ENCODE measurements around the gene SLC35F6.
A peak's percentile ranks its signal among the peaks of the same experiment; 100 is the strongest.
"Not testable (repeated sequence)": the region's sequence is repeated elsewhere in the genome, so short reads cannot be mapped to it uniquely, and the experiment has no call there.

The SLC35F6 gene

GRCh38 chr2:26743852-26744251 is 20.2 kb upstream of the SLC35F6 start:
- TF ChIP-seq CTCF (IDR thresholded peaks at IDR 0.05; ENCODE audit: borderline replicate concordance, control extremely low read depth, extremely low read depth, insufficient read depth, missing control alignments), result no peak
- no peak for DNase-seq (ENCODE audit: low spot score)
- in situ Hi-C loops (cut with MboI; ENCODE audit: low sequenced_read_pairs, unreplicated experiment), result loop anchor here (10.0 kb wide), 1 partner anchor 139 kb away; no protein-coding TSS in a partner anchor

- in situ Hi-C loops (cut with MboI; ENCODE audit: low sequenced_read_pairs, unreplicated experiment), result loop anchor here (10.0 kb wide), 1 partner anchor 140 kb away; no protein-coding TSS in a partner anchor
- DNase-seq (ENCODE audit: low spot score), result no peak
- TF ChIP-seq CTCF (IDR thresholded peaks at IDR 0.05; ENCODE audit: borderline replicate concordance, control extremely low read depth, extremely low read depth, insufficient read depth, missing control alignments), result no peak
Measured at GRCh38 chr2:26744953-26745352, 19.1 kb upstream of the SLC35F6 start.

GRCh38 chr2:26745609-26746327 is 18.3 kb upstream of the SLC35F6 start:
- in situ Hi-C loops (cut with MboI; ENCODE audit: low sequenced_read_pairs, unreplicated experiment), result loop anchor here (10.0 kb wide), 1 partner anchor 141 kb away; no protein-coding TSS in a partner anchor
- DNase-seq (ENCODE audit: low spot score), result peak; percentile 81
- peak; percentile 94 for TF ChIP-seq CTCF (IDR thresholded peaks at IDR 0.05; ENCODE audit: borderline replicate concordance, control extremely low read depth, extremely low read depth, insufficient read depth, missing control alignments)

GRCh38 chr2:26746934-26747333 is 17.1 kb upstream of the SLC35F6 start:
- no peak for TF ChIP-seq CTCF (IDR thresholded peaks at IDR 0.05; ENCODE audit: borderline replicate concordance, control extremely low read depth, extremely low read depth, insufficient read depth, missing control alignments)
- in situ Hi-C loops (cut with MboI; ENCODE audit: low sequenced_read_pairs, unreplicated experiment), result loop anchor here (10.0 kb wide), 1 partner anchor 142 kb away; no protein-coding TSS in a partner anchor
- DNase-seq (ENCODE audit: low spot score), result no peak

DNA sequence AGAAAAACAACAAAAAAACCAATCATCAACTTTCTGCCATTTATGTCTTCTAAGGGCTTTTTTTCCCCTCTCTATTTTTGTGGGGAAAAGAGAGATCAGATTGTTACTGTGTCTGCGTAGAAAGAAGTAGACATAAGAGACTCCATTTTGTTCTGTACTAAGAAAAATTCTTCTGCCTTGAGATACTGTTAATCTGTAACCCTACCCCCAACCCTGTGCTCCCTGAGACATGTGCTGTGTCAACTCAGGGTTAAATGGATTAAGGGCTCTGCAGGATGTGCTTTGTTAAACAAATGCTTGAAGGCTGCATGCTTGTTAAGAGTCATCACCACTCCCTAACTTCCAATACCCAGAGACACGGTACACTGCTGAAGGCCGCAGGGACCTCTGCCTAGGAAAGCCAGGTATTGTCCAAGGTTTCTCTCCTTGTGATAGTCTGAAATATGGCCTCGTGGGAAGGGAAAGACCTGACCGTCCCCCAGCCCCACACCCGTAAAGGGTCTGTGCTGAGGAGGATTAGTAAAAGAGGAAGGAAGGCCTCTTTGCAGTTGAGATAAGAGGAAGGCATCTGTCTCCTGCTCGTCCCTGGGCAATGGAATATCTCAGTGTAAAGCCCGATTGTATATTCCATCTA is 14.2 kb upstream of the SLC35F6 start:
- in situ Hi-C loops (cut with MboI; ENCODE audit: low sequenced_read_pairs, unreplicated experiment), result loop anchor here (10.0 kb wide), 1 partner anchor 145 kb away; no protein-coding TSS in a partner anchor
- not testable (repeated sequence) for DNase-seq (ENCODE audit: low spot score)

GRCh38 chr2:26750467-26750866 is 13.6 kb upstream of the SLC35F6 start:
- DNase-seq (ENCODE audit: low spot score); in situ Hi-C loops (cut with MboI; ENCODE audit: low sequenced_read_pairs, unreplicated experiment): not testable (repeated sequence)

- DNase-seq (ENCODE audit: low spot score), result no peak
- in situ Hi-C loops (cut with MboI; ENCODE audit: low sequenced_read_pairs, unreplicated experiment), result no loop called here
- no peak for TF ChIP-seq CTCF (IDR thresholded peaks at IDR 0.05; ENCODE audit: borderline replicate concordance, control extremely low read depth, extremely low read depth, insufficient read depth, missing control alignments)
Measured at GRCh38 chr2:26752656-26753055, 11.4 kb upstream of the SLC35F6 start.
